HepG2 (cell line): ENCODE data around the gene C11orf24. TPM values are rescaled to one million over a fixed set of nuclear protein-coding genes. Genes with fewer than 3 reads are reported as not detected.

Experiments used
- ATAC-seq: fragments of 200-7000 bp; cut with Tn5 transposase; 3 replicates; pipeline ENCODE4 v1.9.1; 2020; ENCODE audit warnings: mild to moderate bottlenecking, moderate library complexity
- BruUV-seq: library from RNA; stranded (reverse); fragments of 400-500 nt; replicated peaks from 2 replicates; lab custom pipeline; 2021; lab: Mats Ljungman, UMichigan
- CTCF ChIA-PET: fragments of 300-600 bp; formaldehyde crosslinking; extraction: SDS; loops from one replicate; lab custom pipeline; 2021; ENCODE audit warnings: low total read pairs, inconsistent platforms, low intra/inter-chr PET ratio; lab: Yijun Ruan, JAX
- POLR2A ChIA-PET: fragments of 350-600 bp; sonication (Branson Sonifier 250); formaldehyde crosslinking; loops from one replicate; lab custom pipeline; 2020; ENCODE audit warnings: antibody characterized with exemption, inconsistent platforms; lab: Yijun Ruan, JAX
- DNase-seq: peaks from one replicate; pipeline ENCODE4 v3.0.0-alpha.2; 2015; ENCODE audit warnings: low spot score
- FAIRE-seq: peaks from 3 replicates; lab custom pipeline; 2011; peaks lifted over from hg19 to GRCh38; lab: Jason Lieb, UNC
- H2AFZ ChIP-seq: one replicate; pipeline ENCODE4 v1.6.1; 2011; ENCODE audit warnings: low read length, inconsistent platforms
- H3K27ac ChIP-seq: fragments of 300-600 bp; 3 replicates; pipeline ENCODE4 v1.8.0; 2011; ENCODE audit warnings: mixed run types, mild to moderate bottlenecking, mixed read lengths, low read length, inconsistent platforms; ENCODE audit not compliant: insufficient read depth; ENCODE audit errors: extremely low read length
- H3K27me3 ChIP-seq, 2 experiments: fragments of 200-600 bp in 1 of 2; 2 replicates in 1 of 2; 3 replicates in 1 of 2; pipeline versions ENCODE4 v1.6.0 to v1.8.0; 2011; ENCODE audit warnings: low read length in 2 of 2, mild to moderate bottlenecking in 2 of 2, moderate library complexity in 2 of 2, inconsistent platforms in 1 of 2; ENCODE audit not compliant: insufficient read depth in 2 of 2, control insufficient read depth in 1 of 2
- H3K36me3 ChIP-seq, 2 experiments: fragments of 200-600 bp in 1 of 2; replicated peaks in 1 of 2; 2 replicates in 1 of 2; 3 replicates in 1 of 2; pipeline versions ENCODE4 v1.5.1 to v1.8.0; 2011; ENCODE audit warnings: low read length in 2 of 2, inconsistent platforms in 1 of 2; ENCODE audit not compliant: insufficient read depth in 2 of 2, control insufficient read depth in 1 of 2
- H3K4me1 ChIP-seq: 2 replicates; pipeline ENCODE4 v1.5.1; 2012; ENCODE audit warnings: low read length, inconsistent platforms; ENCODE audit not compliant: insufficient read depth
- H3K4me2 ChIP-seq: 2 replicates; pipeline ENCODE4 v1.6.0; 2011; ENCODE audit warnings: low read depth, low read length, inconsistent platforms
- H3K4me3 ChIP-seq, 3 experiments: fragments of 200-600 bp in 1 of 3; sonication (generic), shearing (Covaris generic) in 1 of 3; replicated peaks in 1 of 3; 2 replicates each; pipeline ENCODE4 v1.5.1; 2011 to 2016; ENCODE audit warnings: low read length in 3 of 3, inconsistent platforms in 2 of 3, low read depth in 2 of 3, mild to moderate bottlenecking in 2 of 3, control low read depth in 1 of 3, mixed read lengths in 1 of 3; ENCODE audit not compliant: insufficient read depth in 1 of 3
- H3K79me2 ChIP-seq: one replicate; pipeline ENCODE4 v1.6.1; 2011; ENCODE audit warnings: low read length, inconsistent platforms; ENCODE audit not compliant: insufficient read depth
- H3K9ac ChIP-seq: 2 replicates; pipeline ENCODE4 v1.6.0; 2011; ENCODE audit warnings: mild to moderate bottlenecking, low read depth, low read length, inconsistent platforms; ENCODE audit not compliant: insufficient read depth
- H3K9me3 ChIP-seq: 2 replicates; pipeline ENCODE4 v1.5.1; 2012; ENCODE audit warnings: mild to moderate bottlenecking, low read length
- H4K20me1 ChIP-seq: 2 replicates; pipeline ENCODE4 v1.6.0; 2011; ENCODE audit warnings: inconsistent platforms, mild to moderate bottlenecking, low read length, moderate library complexity; ENCODE audit not compliant: insufficient read depth
- ADNP ChIP-seq: sonication (generic); formaldehyde crosslinking; IDR thresholded peaks from 2 replicates; pipeline ENCODE4 v1.4.0; 2020; ENCODE audit warnings: missing genetic modification reagents
- ISX ChIP-seq: sonication (generic); formaldehyde crosslinking; conservative IDR thresholded peaks from 2 replicates; pipeline ENCODE4 v1.5.0; 2020; ENCODE audit warnings: missing genetic modification reagents
- PHF20 ChIP-seq: sonication (generic); formaldehyde crosslinking; IDR thresholded peaks from 2 replicates; pipeline ENCODE4 v1.5.0; 2020; ENCODE audit warnings: mild to moderate bottlenecking, missing genetic modification reagents
- TAF15 ChIP-seq: fragments of 200-400 bp; formaldehyde crosslinking; IDR thresholded peaks from one replicate; pipeline ENCODE4 v1.6.1; 2018; ENCODE audit warnings: mild to moderate bottlenecking, low read depth, low read length; ENCODE audit not compliant: poor library complexity, severe bottlenecking
- ZNF224 ChIP-seq: sonication (generic); formaldehyde crosslinking; IDR thresholded peaks from 2 replicates; pipeline ENCODE4 v1.5.0; 2020; ENCODE audit warnings: mild to moderate bottlenecking, missing genetic modification reagents
- ZNF501 ChIP-seq: sonication (generic); formaldehyde crosslinking; IDR thresholded peaks from 2 replicates; pipeline ENCODE4 v1.5.1; 2020; ENCODE audit warnings: mild to moderate bottlenecking, moderate library complexity, missing genetic modification reagents
- ZNF674 ChIP-seq: sonication (generic); formaldehyde crosslinking; IDR thresholded peaks from 2 replicates; pipeline ENCODE4 v1.5.0; 2020; ENCODE audit warnings: low read depth, mild to moderate bottlenecking, missing genetic modification reagents
- ZNF678 ChIP-seq: sonication (generic); formaldehyde crosslinking; IDR thresholded peaks from 2 replicates; pipeline ENCODE4 v1.4.0; 2020; ENCODE audit warnings: mild to moderate bottlenecking, missing genetic modification reagents
- ZNF749 ChIP-seq: sonication (generic); formaldehyde crosslinking; IDR thresholded peaks from 2 replicates; pipeline ENCODE4 v1.8.0; 2022; ENCODE audit warnings: mild to moderate bottlenecking, missing genetic modification reagents, moderate library complexity, borderline replicate concordance
- WGBS: methylation state at CpG from one replicate; pipeline ENCODE4 v1.1.6; 2017; ENCODE audit warnings: low lambda C conversion rate; 5-methylcytosine and 5-hydroxymethylcytosine counted together
- in situ Hi-C: cut with HindIII; loops from 2 replicates; pipeline ENCODE4 v1.10.0; 2017; ENCODE audit warnings: low pct_unique_long_range_greater_than_20kb; ENCODE audit not compliant: extremely low pct_ligation_motif_present
- intact Hi-C: fragments of 100-400 bp; cut with micrococcal nuclease; formaldehyde crosslinking; loops from one replicate; pipeline ENCODE4 v1.10.0; 2022; ENCODE audit not compliant: unreplicated experiment
- polyA plus RNA-seq, 8 experiments: library from polyadenylated mRNA; depleted of rRNA in 3 of 8; stranded (reverse) in 7 of 8; unstranded in 1 of 8; fragments of >200 nt; fragmentation: Illumina TruSeq in 4 of 8; extraction: Trizol in 4 of 8; gene quantifications; 2 replicates each; pipeline versions ENCODE4 v1.2.1 to v1.2.3, GENCODE V29; 2011 to 2016; ENCODE audit warnings: low read depth in 4 of 8, missing spikeins in 1 of 8, mixed read lengths in 1 of 8; ENCODE audit not compliant: insufficient read depth in 1 of 8
- total RNA-seq, 5 experiments: library from RNA; depleted of rRNA; stranded (reverse); fragments of >200 nt; fragmentation: Illumina TruSeq; extraction: Trizol; gene quantifications; 2 replicates each; pipeline ENCODE4 v1.2.3, GENCODE V29; 2016; ENCODE audit warnings: low read depth in 1 of 5
- TF ChIP-seq, protein P1 (sequence below): sonication (generic); formaldehyde crosslinking; IDR thresholded peaks from 2 replicates; pipeline ENCODE4 v1.5.0; 2020; ENCODE audit warnings: missing genetic modification reagents
- TF ChIP-seq, protein P2 (sequence below): sonication (generic); formaldehyde crosslinking; IDR thresholded peaks from 2 replicates; pipeline ENCODE4 v1.5.1; 2020; ENCODE audit warnings: mild to moderate bottlenecking, missing genetic modification reagents, moderate library complexity
- TF ChIP-seq, protein P3 (sequence below): sonication (generic); formaldehyde crosslinking; IDR thresholded peaks from 2 replicates; pipeline ENCODE4 v1.5.0; 2020; ENCODE audit warnings: mild to moderate bottlenecking, missing genetic modification reagents
- TF ChIP-seq, protein P4 (sequence below): IDR thresholded peaks from 2 replicates; pipeline ENCODE4 v1.6.1; 2016; ENCODE audit warnings: missing genetic modification reagents, missing compliant biosample characterization
- TF ChIP-seq, protein P5 (sequence below): sonication (generic); formaldehyde crosslinking; IDR thresholded peaks from 2 replicates; pipeline ENCODE4 v1.8.0; 2022; ENCODE audit warnings: mild to moderate bottlenecking, missing genetic modification reagents

The C11orf24 gene
- total and polyA plus RNA-seq, 2 of the 13 experiments (the other 11 are each of a cell fraction or from before 2014, with no cell fraction given), result 52.9 to 55.5 TPM

DNA sequence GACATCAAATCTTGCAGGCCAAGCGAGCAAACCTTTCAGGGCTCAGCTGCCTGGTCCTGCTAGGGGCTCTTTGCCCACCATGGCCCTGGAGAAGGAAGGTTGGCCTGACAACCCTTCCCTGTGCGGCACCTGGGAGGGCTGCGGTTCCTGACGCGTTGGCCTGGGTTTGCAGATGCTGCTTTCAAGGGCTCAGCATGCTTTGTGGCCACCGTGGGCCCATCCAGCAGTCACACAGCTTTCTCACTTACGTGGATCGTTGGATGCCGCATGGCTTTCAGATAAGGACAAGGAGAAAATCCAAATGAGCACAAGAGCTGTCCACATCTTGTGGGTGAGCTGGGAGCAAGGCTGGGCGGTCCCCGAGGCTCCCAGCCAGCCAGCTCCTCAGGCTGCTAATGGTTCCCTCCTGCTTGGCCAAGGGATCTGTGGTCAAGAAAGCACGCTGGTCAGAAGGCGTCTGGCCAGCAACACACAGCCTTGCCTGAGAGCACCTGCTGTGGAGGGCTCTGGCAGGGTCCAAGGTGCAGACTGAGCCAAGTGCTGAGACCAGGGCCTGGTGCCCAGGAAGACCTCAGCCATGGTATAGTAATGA is 8.2 kb downstream of the C11orf24 start (continued):
- TF ChIP-seq, protein P1, sequence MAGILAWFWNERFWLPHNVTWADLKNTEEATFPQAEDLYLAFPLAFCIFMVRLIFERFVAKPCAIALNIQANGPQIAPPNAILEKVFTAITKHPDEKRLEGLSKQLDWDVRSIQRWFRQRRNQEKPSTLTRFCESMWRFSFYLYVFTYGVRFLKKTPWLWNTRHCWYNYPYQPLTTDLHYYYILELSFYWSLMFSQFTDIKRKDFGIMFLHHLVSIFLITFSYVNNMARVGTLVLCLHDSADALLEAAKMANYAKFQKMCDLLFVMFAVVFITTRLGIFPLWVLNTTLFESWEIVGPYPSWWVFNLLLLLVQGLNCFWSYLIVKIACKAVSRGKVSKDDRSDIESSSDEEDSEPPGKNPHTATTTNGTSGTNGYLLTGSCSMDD (CRISPR knock-in tag), result no peak
- TF ChIP-seq ISX (CRISPR knock-in tag) (no peak), ADNP (CRISPR knock-in tag) (no peak), ZNF678 (CRISPR knock-in tag) (no peak), PHF20 (CRISPR knock-in tag) (no peak), ZNF749 (CRISPR knock-in tag) (no peak), ZNF501 (CRISPR knock-in tag) (no peak)

DNA sequence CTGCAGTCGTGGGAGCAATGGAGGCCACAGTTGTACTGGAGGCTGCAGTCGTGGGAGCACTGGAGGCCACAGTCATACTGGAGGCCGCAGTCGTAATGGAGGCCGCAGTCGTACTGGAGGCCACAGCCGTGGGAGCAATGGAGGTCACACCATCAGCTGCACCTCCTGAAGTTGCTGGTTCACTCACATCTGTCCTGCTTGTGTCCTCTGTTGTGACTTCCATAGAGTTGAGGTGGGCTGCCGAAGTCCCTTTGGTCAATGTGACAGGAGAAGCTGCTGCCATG is 9.3 kb downstream of the C11orf24 start:
- Histone ChIP-seq H3K27ac (no peak overlapping the region), H2AFZ (no peak overlapping the region), H3K4me3 (no peak overlapping the region), H3K36me3 (peaks cover 24 to 57% of the 10 kb centered on the region in 2 experiments), H3K4me1 (peaks cover 9% of the 10 kb centered on the region), H3K4me2 (no peak overlapping the region), H3K9ac (no peak overlapping the region), H3K9me3 (no peaks in the 10 kb centered on the region), H4K20me1 (no peaks in the 10 kb centered on the region), H3K79me2 (peaks cover 2% of the 10 kb centered on the region), H3K27me3 (no peaks in the 10 kb centered on the region)
- WGBS, result 96% methylated on average over 7 of the region's 8 CpGs
- ATAC-seq (no peak), FAIRE-seq (no peak), DNase-seq (no peak)
- in situ Hi-C loops, result no loop called here
- CTCF ChIA-PET, result no interaction called here
- no TSS peak for BruUV-seq
- POLR2A ChIA-PET, result no interaction called here
- intact Hi-C loops, result no loop called here
- TF ChIP-seq, protein P2, sequence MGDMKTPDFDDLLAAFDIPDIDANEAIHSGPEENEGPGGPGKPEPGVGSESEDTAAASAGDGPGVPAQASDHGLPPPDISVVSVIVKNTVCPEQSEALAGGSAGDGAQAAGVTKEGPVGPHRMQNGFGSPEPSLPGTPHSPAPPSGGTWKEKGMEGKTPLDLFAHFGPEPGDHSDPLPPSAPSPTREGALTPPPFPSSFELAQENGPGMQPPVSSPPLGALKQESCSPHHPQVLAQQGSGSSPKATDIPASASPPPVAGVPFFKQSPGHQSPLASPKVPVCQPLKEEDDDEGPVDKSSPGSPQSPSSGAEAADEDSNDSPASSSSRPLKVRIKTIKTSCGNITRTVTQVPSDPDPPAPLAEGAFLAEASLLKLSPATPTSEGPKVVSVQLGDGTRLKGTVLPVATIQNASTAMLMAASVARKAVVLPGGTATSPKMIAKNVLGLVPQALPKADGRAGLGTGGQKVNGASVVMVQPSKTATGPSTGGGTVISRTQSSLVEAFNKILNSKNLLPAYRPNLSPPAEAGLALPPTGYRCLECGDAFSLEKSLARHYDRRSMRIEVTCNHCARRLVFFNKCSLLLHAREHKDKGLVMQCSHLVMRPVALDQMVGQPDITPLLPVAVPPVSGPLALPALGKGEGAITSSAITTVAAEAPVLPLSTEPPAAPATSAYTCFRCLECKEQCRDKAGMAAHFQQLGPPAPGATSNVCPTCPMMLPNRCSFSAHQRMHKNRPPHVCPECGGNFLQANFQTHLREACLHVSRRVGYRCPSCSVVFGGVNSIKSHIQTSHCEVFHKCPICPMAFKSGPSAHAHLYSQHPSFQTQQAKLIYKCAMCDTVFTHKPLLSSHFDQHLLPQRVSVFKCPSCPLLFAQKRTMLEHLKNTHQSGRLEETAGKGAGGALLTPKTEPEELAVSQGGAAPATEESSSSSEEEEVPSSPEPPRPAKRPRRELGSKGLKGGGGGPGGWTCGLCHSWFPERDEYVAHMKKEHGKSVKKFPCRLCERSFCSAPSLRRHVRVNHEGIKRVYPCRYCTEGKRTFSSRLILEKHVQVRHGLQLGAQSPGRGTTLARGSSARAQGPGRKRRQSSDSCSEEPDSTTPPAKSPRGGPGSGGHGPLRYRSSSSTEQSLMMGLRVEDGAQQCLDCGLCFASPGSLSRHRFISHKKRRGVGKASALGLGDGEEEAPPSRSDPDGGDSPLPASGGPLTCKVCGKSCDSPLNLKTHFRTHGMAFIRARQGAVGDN (CRISPR knock-in tag), result 0 out of 2 replicates have a peak, but pooled peaks have one; percentile 6
- TF ChIP-seq, protein P3, sequence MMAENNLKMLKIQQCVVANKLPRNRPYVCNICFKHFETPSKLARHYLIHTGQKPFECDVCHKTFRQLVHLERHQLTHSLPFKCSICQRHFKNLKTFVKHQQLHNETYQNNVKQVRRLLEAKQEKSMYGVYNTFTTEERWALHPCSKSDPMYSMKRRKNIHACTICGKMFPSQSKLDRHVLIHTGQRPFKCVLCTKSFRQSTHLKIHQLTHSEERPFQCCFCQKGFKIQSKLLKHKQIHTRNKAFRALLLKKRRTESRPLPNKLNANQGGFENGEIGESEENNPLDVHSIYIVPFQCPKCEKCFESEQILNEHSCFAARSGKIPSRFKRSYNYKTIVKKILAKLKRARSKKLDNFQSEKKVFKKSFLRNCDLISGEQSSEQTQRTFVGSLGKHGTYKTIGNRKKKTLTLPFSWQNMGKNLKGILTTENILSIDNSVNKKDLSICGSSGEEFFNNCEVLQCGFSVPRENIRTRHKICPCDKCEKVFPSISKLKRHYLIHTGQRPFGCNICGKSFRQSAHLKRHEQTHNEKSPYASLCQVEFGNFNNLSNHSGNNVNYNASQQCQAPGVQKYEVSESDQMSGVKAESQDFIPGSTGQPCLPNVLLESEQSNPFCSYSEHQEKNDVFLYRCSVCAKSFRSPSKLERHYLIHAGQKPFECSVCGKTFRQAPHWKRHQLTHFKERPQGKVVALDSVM, result peak; percentile 93
- TF ChIP-seq, protein P4, sequence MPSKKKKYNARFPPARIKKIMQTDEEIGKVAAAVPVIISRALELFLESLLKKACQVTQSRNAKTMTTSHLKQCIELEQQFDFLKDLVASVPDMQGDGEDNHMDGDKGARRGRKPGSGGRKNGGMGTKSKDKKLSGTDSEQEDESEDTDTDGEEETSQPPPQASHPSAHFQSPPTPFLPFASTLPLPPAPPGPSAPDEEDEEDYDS (CRISPR knock-in tag), result no peak
- no peak for TF ChIP-seq ZNF674
- TF ChIP-seq, protein P5, sequence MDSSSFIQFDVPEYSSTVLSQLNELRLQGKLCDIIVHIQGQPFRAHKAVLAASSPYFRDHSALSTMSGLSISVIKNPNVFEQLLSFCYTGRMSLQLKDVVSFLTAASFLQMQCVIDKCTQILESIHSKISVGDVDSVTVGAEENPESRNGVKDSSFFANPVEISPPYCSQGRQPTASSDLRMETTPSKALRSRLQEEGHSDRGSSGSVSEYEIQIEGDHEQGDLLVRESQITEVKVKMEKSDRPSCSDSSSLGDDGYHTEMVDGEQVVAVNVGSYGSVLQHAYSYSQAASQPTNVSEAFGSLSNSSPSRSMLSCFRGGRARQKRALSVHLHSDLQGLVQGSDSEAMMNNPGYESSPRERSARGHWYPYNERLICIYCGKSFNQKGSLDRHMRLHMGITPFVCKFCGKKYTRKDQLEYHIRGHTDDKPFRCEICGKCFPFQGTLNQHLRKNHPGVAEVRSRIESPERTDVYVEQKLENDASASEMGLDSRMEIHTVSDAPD (CRISPR knock-in tag), result no peak
- no peak for TF ChIP-seq TAF15
- TF ChIP-seq ZNF224 (CRISPR knock-in tag), result no peak
